Psoas muscle (tissue), 8 donors: Measurements from ENCODE around the gene DOCK2. TPM values are rescaled to one million over a fixed set of nuclear protein-coding genes. Genes with fewer than 3 reads are reported as not detected.
"Not testable (repeated sequence)": the region's sequence is repeated elsewhere in the genome, so short reads cannot be mapped to it uniquely, and the experiment has no call there.

Experiments
- ATAC-seq, 4 donors: fragments of 200-7000 bp; cut with Tn5 transposase; one replicate each; pipeline ENCODE4 v1.9.1; 2020; ENCODE audit warnings: moderate library complexity in 3 of 4, mild to moderate bottlenecking in 2 of 4
- DNase-seq, 2 donors: peaks; one replicate each; pipeline ENCODE4 v3.0.0-alpha.2; 2020
- H3K27ac ChIP-seq: fragments of 200-600 bp; one replicate; pipeline ENCODE4 v1.8.0; 2022
- H3K27me3 ChIP-seq, 3 donors: fragments of 200-600 bp in 1 of 3; one replicate each; pipeline versions ENCODE4 v1.6.1 to v1.8.0; 2013 to 2022; ENCODE audit warnings: low read length in 2 of 3, mild to moderate bottlenecking in 2 of 3, moderate library complexity in 1 of 3; ENCODE audit not compliant: insufficient read depth in 3 of 3
- H3K36me3 ChIP-seq, 2 donors: fragments of 200-600 bp in 1 of 2; one replicate each; pipeline versions ENCODE4 v1.6.1 to v1.8.0; 2013 to 2022; ENCODE audit warnings: low read depth in 1 of 2, mild to moderate bottlenecking in 1 of 2, moderate library complexity in 1 of 2; ENCODE audit not compliant: insufficient read depth in 1 of 2
- H3K4me1 ChIP-seq: fragments of 200-600 bp; one replicate; pipeline ENCODE4 v1.8.0; 2022
- H3K4me3 ChIP-seq: fragments of 200-600 bp; one replicate; pipeline ENCODE4 v1.8.0; 2022; ENCODE audit warnings: mild to moderate bottlenecking
- H3K9me3 ChIP-seq: fragments of 200-600 bp; one replicate; pipeline ENCODE4 v1.8.0; 2022
- WGBS, 3 donors: extraction: QIAGEN DNeasy Blood & Tissue Kit; methylation state at CpG; one replicate each; pipeline versions ENCODE4 v1.1.6 to v1.1.7; 2013; 5-methylcytosine and 5-hydroxymethylcytosine counted together
- intact Hi-C, 2 donors: fragments of 100-400 bp; cut with DNase I; formaldehyde crosslinking; loops; one replicate each; pipeline versions ENCODE4 v1.11.0 to v1.14.2; 2022
- polyA plus RNA-seq, 3 donors: library from polyadenylated mRNA; stranded (reverse); fragments of 200-250 nt; gene quantifications; one replicate each; pipeline ENCODE4 v1.2.3, GENCODE V29; 2013
- total RNA-seq, 4 donors: library from RNA; stranded (reverse); fragmentation: NEBNext Ultra II Directional in 2 of 4; extraction: Animal tissue kit (Norgen Biotek cat#: 25700) in 2 of 4; gene quantifications; one replicate each; pipeline versions ENCODE4 v1.2.1 to v1.2.4, GENCODE V29; 2021 to 2023
- TF ChIP-seq, protein P1 (sequence below): fragments of 200-600 bp; IDR thresholded peaks from one replicate; pipeline ENCODE4 v1.8.0; 2022; ENCODE audit warnings: antibody characterized with exemption
- donor health status: healthy with polysubstance abuse.
- donor health status: DM: no; HTN: no; CAD: no; lungs with moderate emphysema.
- donor health status: Bipolar disorder and iron deficiency.
- donor health status: healthy.
- donor health status: DM: yes; HTN: yes; CAD: no.
- donor health status: DM: no; HTN: no; CAD: no.
- donor health status: DM: no; HTN: no; CAD: no.
- donor health status: DM: yes; HTN: yes; CAD: no.

Gene DOCK2
- total and polyA plus RNA-seq, 7 donors, result 0.37 to 4.4 (median 3.5) TPM

DNA sequence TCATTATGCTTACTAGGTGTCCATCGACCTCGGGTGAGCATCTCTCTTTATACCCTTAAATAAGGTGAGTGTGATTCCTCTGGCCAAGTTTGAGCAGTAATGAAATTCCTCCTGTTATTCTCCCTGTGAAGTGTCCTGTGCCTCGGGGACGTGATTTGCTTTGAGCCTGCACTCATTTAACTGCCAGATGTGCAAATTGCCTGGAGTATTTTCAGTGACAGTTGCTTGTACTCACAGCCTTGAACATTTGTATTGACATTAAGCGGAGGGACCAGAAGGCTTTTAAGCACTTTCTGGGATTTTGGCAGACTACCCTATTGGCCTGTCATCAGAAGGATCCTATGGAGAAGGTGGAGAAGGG is 126.9 kb downstream of the DOCK2 start:
- Histone ChIP-seq H3K27ac (no peak overlapping the region), H3K9me3 (no peaks in the 10 kb centered on the region), H3K27me3 (peaks cover 0 to 2% (median 0%) of the 10 kb centered on the region in 3 donors), H3K4me1 (no peaks in the 10 kb centered on the region), H3K4me3 (no peak overlapping the region), H3K36me3 (no peaks in the 10 kb centered on the region)
- ATAC-seq, result no peak
- intact Hi-C loops, result no loop called here
- TF ChIP-seq, protein P1, sequence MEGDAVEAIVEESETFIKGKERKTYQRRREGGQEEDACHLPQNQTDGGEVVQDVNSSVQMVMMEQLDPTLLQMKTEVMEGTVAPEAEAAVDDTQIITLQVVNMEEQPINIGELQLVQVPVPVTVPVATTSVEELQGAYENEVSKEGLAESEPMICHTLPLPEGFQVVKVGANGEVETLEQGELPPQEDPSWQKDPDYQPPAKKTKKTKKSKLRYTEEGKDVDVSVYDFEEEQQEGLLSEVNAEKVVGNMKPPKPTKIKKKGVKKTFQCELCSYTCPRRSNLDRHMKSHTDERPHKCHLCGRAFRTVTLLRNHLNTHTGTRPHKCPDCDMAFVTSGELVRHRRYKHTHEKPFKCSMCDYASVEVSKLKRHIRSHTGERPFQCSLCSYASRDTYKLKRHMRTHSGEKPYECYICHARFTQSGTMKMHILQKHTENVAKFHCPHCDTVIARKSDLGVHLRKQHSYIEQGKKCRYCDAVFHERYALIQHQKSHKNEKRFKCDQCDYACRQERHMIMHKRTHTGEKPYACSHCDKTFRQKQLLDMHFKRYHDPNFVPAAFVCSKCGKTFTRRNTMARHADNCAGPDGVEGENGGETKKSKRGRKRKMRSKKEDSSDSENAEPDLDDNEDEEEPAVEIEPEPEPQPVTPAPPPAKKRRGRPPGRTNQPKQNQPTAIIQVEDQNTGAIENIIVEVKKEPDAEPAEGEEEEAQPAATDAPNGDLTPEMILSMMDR, result no peak
- DNase-seq, result no peak
- 43 to 49% (median 48%) methylated on average over 5 of the region's 5 CpGs for WGBS, 3 donors

DNA sequence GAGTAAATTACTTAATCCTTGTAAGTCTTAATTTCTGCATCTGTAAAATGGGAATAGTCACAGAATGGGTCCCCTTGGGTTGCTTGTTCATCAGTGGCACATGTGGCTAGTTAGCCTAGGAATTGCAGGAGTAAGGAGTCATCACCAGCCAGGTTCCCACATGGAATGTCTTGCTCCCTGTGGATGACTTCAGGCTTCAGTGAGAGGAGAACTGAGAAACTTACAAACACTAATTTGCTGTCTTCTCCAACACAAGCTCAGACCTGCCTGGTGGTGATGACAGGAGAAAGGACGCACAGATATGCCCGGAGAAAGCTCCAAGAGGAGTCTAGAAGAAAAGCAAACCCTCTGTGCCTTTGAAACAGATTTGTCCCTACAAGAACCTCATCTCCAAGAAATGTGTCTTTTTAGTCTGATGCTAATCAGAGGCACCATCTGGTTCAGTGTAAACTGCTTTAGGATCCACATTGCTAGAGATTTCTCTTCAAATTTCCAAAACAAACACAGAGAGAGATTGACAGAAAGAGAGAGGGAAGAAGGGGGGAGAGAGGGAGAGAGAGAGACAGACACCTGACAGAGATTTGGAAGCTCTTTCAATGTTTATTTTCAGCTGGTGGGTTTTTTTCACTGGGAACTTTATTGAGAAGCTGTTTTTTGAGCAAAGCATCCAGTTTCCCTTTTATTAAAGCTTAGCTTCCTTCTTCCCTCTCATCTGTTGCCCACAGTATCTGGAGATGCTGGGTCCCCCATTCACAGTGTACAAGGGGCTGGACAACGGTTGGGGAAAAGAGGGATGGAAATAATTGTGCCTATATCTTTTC is 128.3 kb downstream of the DOCK2 start:
- no peaks in the 10 kb centered on the region for H3K4me1 ChIP-seq
- DNase-seq, result no peak
- peaks cover 0 to 2% (median 0%) of the 10 kb centered on the region in 3 donors for H3K27me3 ChIP-seq
- intact Hi-C loops, result no loop called here
- no peak for ATAC-seq
- no peaks in the 10 kb centered on the region for H3K36me3 ChIP-seq
- H3K9me3 ChIP-seq, result no peaks in the 10 kb centered on the region
- WGBS, 3 donors, result 65 to 79% (median 71%) methylated on average over 3 of the region's 3 CpGs
- H3K27ac ChIP-seq, result no peak overlapping the region
- H3K4me3 ChIP-seq, result no peak overlapping the region
- TF ChIP-seq, protein P1, result no peak

DNA sequence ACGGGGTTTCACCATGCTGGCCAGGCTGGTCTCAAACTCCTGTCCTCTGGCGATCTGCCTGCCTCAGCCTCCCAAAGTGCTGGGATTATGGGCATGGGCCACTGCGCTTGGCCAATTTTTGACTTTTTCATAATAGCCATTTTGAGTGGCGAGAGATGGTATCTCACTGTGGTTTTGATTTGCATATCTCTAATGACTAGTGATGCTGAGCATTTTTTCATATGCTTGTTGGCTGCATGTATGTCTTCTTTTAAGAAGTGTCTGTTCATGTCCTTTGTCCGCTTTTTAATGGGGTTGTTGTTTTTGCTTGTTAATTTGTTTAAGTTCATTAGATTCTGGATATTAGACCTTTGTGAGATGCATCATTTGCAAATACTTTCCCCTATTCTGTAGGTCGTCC is 129.9 kb downstream of the DOCK2 start:
- WGBS, 3 donors, result 88 to 91% (median 88%) methylated on average over 6 of the region's 6 CpGs

DNA sequence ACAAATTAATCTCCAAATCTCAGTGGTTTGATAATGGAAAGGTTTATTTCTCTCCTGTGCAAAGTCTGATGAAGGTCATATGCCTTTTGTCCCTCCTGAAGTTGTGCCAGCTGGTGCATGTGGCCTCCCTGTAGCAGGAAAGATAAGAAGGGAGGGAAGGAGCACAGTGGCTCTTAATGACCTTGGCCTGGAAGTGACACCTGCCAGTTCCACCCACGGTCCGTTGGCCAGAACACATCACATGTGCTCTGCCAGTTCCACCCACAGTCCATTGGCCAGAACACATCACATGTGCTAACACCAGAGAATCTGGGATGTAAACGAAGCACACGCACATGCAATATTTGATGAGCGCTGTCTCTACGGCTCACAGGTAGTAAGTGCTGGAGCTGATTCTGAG is 130.9 kb downstream of the DOCK2 start:
- no peak overlapping the region for H3K4me3 ChIP-seq
- H3K27ac ChIP-seq, result no peak overlapping the region
- DNase-seq (no peak), ATAC-seq (no peak)
- H3K4me1 ChIP-seq, result no peaks in the 10 kb centered on the region
- H3K27me3 ChIP-seq, result peaks cover 0 to 2% (median 0%) of the 10 kb centered on the region in 3 donors
- WGBS, 3 donors, result 62 to 67% (median 62%) methylated on average over 6 of the region's 6 CpGs
- no peaks in the 10 kb centered on the region for H3K9me3 ChIP-seq
- intact Hi-C loops, result no loop called here
- no peaks in the 10 kb centered on the region for H3K36me3 ChIP-seq
- TF ChIP-seq, protein P1, result no peak

More for the DNA sequence above, 129.9 kb downstream of the DOCK2 start:
- H3K27ac ChIP-seq, ATAC-seq, H3K36me3 ChIP-seq, H3K4me3 ChIP-seq, H3K4me1 ChIP-seq, H3K27me3 ChIP-seq, H3K9me3 ChIP-seq, intact Hi-C loops, DNase-seq: not testable (repeated sequence)

DNA sequence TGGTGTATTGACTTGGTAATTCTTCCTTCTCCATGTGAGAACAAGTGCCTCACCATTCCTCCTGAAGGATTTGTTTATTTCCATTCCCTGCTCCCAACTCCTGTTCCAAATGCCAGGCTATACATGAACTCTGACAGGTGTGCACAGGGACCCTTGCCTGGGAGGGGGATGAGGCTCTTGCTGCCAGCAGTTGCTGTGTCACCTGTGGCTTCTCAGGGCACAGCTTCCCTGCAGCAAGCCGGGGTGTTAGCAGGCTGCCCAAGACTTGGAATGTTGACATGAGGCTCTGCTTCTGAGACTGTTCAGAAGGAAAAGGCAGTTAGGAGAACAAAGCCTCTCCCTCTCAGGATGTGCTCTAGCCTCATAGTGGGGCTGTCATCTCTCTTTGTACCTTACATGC is 131.3 kb downstream of the DOCK2 start:
- intact Hi-C loops, result no loop called here
- WGBS, 3 donors, result 31 to 44% (median 42%) methylated on average over 1 of the region's 1 CpG
- H3K36me3 ChIP-seq, result no peaks in the 10 kb centered on the region

More for the DNA sequence above, 131.3 kb downstream of the DOCK2 start:
- Histone ChIP-seq H3K9me3 (no peaks in the 10 kb centered on the region), H3K27me3 (no peaks in the 10 kb centered on the region), H3K27ac (no peak overlapping the region), H3K4me3 (no peak overlapping the region), H3K4me1 (no peaks in the 10 kb centered on the region)
- TF ChIP-seq, protein P1, result no peak
- ATAC-seq, result no peak
- DNase-seq, result no peak
